ELR (cell line): Measurements from ENCODE around the gene CAMK1.
A peak's percentile ranks its signal among the peaks of the same experiment; 100 is the strongest.

Experiments used
- DNase-seq: peaks from one replicate; pipeline ENCODE4 v3.0.0-alpha.2; 2015; ENCODE audit warnings: low read depth

Gene CAMK1

DNA sequence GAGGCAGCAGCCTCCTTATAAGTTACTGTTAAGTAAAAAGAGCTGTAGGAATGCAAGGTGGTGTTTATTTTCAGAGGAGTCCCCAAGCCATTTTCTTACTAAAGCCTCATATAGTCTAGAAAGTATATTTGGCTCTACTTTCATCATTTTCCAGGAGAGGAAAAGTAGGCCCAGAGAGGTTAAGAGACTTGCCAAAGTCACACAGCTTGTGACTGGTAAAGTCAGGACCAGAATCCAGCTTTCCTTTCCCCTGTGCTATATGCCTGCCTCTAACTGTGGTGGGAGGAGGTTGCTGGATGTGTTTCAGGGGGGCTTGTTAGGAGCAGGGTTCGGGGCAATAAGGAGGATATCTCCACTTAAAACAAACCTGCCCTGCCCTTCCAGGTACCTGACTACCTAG, 27.2 kb downstream of the CAMK1 start:
- no peak for DNase-seq

DNA sequence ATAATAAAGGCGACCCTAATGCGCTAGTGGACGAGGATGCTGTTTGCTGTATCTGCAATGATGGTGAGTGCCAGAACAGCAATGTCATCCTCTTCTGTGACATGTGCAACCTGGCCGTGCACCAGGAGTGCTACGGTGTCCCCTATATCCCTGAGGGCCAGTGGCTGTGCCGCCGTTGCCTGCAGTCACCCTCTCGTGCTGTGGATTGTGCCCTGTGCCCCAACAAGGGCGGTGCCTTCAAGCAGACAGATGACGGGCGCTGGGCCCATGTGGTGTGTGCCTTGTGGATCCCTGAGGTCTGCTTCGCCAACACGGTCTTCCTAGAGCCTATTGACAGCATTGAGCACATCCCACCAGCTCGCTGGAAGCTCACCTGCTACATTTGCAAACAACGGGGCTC, 30.6 kb downstream of the CAMK1 start:
- no peak for DNase-seq

DNA sequence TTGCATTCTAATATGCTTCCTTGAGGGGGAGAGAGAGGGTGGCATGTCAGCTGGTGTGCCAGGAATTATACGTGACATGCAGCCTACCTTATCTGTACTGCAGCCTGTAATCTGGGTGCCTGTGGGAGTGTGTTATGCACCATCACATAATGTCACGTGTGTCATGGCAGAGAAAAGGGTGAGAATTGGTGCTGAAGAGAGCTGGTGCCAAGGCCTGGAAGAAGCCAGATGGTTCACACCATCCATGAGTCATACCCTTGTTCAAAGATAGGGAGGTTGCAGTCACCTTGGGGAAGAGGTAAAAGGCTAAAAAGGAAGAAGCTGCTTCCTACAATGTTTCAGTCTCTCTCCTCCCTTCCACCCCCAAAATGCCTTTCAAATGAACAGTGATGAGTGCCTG, 32.9 kb downstream of the CAMK1 start:
- DNase-seq = no peak

- DNase-seq = peak; percentile 58
These were observed 37.0 kb downstream of the CAMK1 start for GRCh38 chr3:9732740-9733115.

- DNase-seq = peak; percentile 38
These were observed 37.5 kb downstream of the CAMK1 start for GRCh38 chr3:9732080-9732739.

DNA sequence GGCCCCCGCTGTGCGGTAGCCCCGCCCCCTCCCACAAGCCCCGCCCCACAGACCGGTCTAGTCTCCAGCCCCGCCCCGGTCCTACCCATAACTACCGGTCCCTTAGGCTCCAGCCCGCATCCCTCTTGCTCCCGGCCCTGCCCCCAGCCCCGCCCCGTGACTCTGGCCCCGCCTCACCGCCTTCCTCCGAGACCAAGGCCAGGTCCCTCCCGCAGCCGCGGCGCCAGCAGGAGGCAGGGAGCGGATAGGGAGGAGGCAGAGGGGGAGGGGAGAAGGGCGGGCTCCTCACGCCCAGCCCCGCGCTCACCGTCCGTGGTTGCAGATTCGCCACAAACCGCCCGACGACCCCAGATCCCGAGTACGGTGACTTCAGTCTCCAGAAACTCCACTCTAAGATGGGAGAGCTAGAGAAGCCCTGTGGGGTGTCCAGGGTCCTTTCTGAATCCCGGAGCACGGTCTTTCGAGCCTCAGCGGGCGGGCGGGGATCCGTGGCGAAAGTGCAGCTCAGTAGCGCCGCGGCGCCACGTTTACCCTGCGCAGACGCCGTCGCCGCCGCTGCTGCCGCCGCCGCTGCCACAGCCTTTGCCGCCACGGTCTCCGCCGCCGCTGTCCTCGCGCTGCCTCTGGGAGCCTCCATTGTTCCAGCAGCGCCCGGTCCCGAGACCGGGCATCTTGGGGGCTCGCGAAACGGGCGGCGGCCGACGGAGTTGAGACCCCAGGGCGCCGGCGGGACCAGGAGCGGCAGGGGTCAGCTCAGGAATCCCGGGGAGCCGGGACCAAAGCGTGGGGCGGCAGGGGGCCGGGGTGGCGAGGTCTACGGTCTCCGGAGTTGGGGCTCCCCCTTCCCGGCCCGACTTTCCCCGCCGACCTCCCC, 38.3 kb downstream of the CAMK1 start, which contains the start of gene BRPF1:
Gene BRPF1 (plus strand): TSS at position 530 of the 874 bp plus-strand sequence. CDS start 2,406 bp downstream, outside the sequence.
- DNase-seq = peak; percentile 99

DNA sequence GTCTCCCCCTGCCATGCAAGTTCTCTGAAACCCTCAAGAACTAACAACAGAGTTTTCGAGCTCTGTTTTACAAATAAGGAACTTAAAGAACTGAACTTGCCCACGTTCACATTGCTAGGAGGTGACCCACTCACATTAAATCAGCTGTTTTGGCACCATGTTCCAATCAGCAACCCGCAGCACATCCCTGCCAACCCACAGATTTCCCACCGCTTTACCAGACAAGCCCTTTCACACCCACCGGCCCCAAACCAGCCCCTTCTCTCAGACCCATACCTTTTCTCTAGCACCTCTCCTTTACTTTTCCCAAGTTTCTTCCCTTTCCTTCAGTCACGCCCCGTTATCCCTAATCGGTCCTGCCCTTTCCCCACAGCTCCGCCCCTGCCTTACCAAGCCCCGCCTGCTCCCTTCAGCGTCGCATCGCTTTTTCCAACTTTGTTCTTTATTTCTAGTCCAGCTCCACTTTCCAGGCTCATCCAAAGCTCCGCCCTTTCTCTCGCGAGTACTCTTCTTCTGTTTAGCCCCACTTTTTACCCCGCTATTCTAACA, 39.0 kb downstream of the CAMK1 start:
- no peak for DNase-seq

GRCh38 chr3:9729419-9729818, 40.3 kb downstream of the CAMK1 start:
- no peak for DNase-seq

DNA sequence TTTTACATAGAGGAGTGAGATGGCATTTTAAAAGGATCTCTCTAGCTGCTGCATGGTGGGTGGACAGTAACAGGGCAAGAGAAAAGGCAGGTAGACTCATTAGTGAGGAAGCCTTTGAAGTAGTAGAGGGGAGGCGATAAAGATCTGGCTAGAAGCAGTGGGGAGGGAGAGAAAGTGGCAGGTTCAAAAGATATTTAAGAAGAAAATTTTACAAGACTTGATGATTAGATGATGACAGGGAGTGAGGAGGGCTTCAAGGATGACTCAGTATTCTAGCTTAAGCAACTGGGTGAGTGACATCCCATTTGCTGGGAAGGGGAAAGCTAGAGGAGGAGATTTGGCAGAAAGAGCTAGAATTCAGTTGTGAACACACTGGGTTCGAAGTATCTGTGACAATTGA, 42.0 kb downstream of the CAMK1 start:
- DNase-seq = peak; percentile 39

DNA sequence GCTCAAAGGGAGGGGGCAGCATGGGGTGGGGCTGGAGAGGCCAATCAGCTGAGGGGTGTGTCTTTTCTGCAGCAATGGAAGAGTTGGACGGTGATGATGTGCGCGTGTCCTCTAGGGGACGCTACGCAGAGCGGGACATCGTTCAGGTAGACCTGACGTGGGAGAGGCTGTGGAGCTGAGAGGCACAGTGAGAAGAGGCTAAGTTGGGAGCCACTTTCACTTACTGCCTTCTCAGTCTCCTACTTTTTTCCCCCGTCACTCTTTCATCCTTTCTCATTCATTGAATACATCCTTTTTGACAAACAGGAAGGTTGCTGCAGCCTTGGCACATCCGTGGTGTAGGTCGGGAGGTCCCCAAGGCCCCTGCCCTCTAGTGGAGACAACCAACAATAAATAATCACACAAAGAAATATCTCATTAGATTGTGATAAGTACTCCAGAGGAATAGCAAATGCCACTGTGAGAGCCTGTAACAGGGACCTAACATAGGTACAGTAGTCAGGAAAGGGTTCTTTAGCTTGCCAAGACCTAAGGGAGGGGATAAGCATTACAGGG, 42.6 kb downstream of the CAMK1 start:
- peak; percentile 61 for DNase-seq

GRCh38 chr3:9725775-9726515, 43.8 kb downstream of the CAMK1 start:
- no peak for DNase-seq

- no peak for DNase-seq
These were observed 48.1 kb downstream of the CAMK1 start for GRCh38 chr3:9721700-9722060.

GRCh38 chr3:9721015-9721699, 48.6 kb downstream of the CAMK1 start:
- peak; percentile 37 for DNase-seq

GRCh38 chr3:9718118-9718517, 51.6 kb downstream of the CAMK1 start:
- no peak for DNase-seq

DNA sequence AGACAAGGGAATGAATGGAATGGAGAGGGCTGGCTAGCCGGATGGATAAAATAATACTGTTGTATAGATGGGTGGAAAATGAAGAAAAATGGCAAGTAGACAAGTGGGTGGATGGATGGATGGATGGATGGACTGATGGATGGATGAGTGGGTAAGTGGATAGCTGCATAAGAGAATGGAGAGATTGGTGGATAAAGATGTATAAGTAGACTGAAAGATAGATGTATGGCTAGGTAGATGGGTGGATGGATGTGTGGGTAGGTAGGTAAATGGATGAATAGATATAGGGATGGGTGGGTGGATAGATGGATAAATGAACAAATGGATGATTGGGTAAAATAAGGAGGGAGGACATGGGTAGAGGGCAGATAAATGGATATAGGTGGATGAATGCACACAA, 52.2 kb downstream of the CAMK1 start:
- no peak for DNase-seq

DNA sequence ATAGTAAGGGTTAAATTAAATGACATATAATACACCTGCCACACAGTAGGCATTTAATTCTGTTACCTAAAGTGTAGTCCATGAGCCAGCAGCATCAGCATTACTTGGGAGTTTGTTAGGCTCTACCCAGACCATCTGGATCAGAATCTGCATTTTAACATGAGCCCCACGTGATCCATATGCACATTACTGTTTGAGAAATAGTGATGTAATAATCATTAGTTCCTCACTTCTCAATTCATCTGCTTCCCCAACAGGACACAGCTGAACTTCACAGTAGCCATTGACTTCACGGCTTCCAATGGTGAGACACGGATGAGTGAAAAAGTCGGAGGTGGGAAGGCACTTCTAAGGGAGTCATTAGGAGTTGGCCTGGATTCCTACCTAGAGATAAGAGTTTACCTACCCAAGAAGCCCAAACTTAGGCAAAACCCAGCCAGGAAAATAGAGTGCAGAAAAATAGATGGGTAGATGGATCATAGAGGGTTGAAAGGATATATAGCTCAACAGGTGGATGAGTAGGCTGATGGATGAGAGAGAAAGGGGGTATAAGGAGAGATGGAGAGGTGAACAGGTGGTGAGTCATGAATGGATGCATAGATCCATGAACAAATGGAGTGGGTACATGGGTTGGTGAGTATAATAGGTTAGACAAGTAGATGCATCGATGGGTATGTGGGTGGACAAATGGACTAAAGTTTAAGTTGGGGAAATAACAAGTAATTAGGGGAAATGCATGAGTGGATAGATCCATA, 52.8 kb downstream of the CAMK1 start:
- DNase-seq = no peak

- peak; percentile 93 for DNase-seq
These were observed 53.8 kb downstream of the CAMK1 start for GRCh38 chr3:9715764-9716437.

DNA sequence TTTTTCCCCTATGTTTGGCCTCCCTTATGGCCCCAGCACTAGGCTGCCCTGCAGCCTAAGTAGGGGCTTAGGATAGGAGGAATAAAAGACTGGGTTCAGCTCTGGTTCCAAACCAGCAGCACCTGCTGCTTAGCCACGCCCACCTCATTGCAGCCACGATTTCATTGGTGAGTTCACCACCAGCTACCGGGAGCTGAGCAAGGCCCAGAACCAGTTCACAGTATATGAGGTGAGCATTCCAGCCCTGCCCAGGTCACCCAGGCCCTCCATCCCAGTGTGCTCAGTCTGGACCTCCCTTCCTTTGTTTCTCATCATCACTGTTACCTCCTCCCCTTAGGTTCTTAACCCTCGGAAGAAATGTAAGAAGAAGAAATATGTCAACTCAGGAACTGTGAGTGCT, 54.6 kb downstream of the CAMK1 start:
- peak; percentile 8 for DNase-seq

DNA sequence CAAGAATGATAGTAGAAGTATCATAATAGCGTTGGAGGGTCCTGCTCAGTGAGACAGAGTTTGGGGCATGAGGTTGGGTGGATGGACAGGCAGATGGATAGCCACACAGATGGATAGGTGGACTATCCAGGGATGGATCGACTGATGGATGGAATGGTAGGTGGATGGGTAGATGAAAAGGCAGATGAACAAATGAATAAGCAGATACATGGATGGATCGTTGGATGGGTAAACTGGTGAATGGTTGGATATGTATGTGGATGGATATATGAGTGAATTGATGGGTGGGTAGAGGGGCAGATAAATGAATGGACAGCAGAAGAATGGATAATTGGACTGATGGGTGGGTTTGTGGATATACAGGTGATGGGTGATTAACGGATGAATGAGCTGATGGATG, 56.6 kb downstream of the CAMK1 start:
- DNase-seq = no peak

GRCh38 chr3:9712415-9712814, 57.3 kb downstream of the CAMK1 start:
- no peak for DNase-seq
